Panc1 (cell line): ENCODE results near the gene ST3GAL2. TPM values are rescaled to one million over a fixed set of nuclear protein-coding genes. Genes with fewer than 3 reads are reported as not detected.

Experiments
- ATAC-seq: fragments of 200-7000 bp; cut with Tn5 transposase; 2 replicates; pipeline ENCODE4 v1.9.1; 2020; ENCODE audit warnings: mild to moderate bottlenecking, moderate library complexity
- BruUV-seq: library from RNA; stranded (reverse); fragments of 400-500 nt; replicated peaks from 2 replicates; lab custom pipeline; 2021; lab: Mats Ljungman, UMichigan
- CTCF ChIA-PET: fragments of 300-600 bp; sonication (Branson Sonifier 250); formaldehyde crosslinking; loops from one replicate; lab custom pipeline; 2022; ENCODE audit warnings: antibody characterized with exemption; lab: Charles Lee
- POLR2A ChIA-PET: fragments of 300-600 bp; sonication (Branson Sonifier 250); formaldehyde crosslinking; loops from one replicate; lab custom pipeline; 2022; ENCODE audit warnings: antibody characterized with exemption; lab: Charles Lee
- DNase-seq: peaks from one replicate; pipeline ENCODE4 v3.0.0-alpha.2; 2010; ENCODE audit warnings: low read depth, low spot score
- H3K27ac ChIP-seq: 2 replicates; pipeline ENCODE4 v1.5.1; 2011; ENCODE audit warnings: mild to moderate bottlenecking, low read length, inconsistent platforms
- H3K27me3 ChIP-seq: fragments of 200-500 bp; sonication (Bioruptor generic); 2 replicates; pipeline ENCODE4 v1.6.0; 2014; ENCODE audit warnings: low read length, inconsistent platforms; ENCODE audit not compliant: control insufficient read depth, insufficient read depth
- H3K36me3 ChIP-seq: fragments of 200-500 bp; sonication (Bioruptor generic); 2 replicates; pipeline ENCODE4 v1.5.1; 2014; ENCODE audit warnings: inconsistent platforms, mild to moderate bottlenecking, low read length, moderate library complexity; ENCODE audit not compliant: control insufficient read depth, insufficient read depth
- H3K4me1 ChIP-seq: 2 replicates; pipeline ENCODE4 v1.5.1; 2011; ENCODE audit warnings: inconsistent platforms, mild to moderate bottlenecking, low read length, moderate library complexity; ENCODE audit not compliant: control insufficient read depth, insufficient read depth
- H3K4me3 ChIP-seq, 2 experiments: 2 replicates each; pipeline ENCODE4 v1.5.1; 2011 to 2012; ENCODE audit warnings: low read depth in 2 of 2, low read length in 2 of 2, mild to moderate bottlenecking in 2 of 2, inconsistent platforms in 1 of 2, moderate library complexity in 1 of 2
- H3K9me3 ChIP-seq: fragments of 200-500 bp; sonication (Bioruptor generic); 2 replicates; pipeline ENCODE4 v1.5.1; 2014; ENCODE audit warnings: low read depth, mild to moderate bottlenecking, inconsistent platforms, low read length, moderate library complexity; ENCODE audit not compliant: control insufficient read depth, insufficient read depth
- CTCF ChIP-seq: fragments of 450-650 bp; IDR thresholded peaks from 2 replicates; pipeline ENCODE4 v1.5.1; 2017; ENCODE audit warnings: mild to moderate bottlenecking
- POLR2AphosphoS5 ChIP-seq: IDR thresholded peaks from 2 replicates; pipeline ENCODE4 v1.6.1; 2012; ENCODE audit warnings: mild to moderate bottlenecking, low read depth, low read length, moderate library complexity
- REST ChIP-seq, 2 experiments: IDR thresholded peaks; 2 replicates each; pipeline ENCODE4 v1.6.1; 2011 to 2012; ENCODE audit warnings: low read depth in 2 of 2, control low read depth in 1 of 2, low read length in 1 of 2, mild to moderate bottlenecking in 1 of 2, moderate library complexity in 1 of 2; ENCODE audit not compliant: insufficient read depth in 1 of 2
- SIN3A ChIP-seq: IDR thresholded peaks from 2 replicates; pipeline ENCODE4 v1.6.1; 2012; ENCODE audit warnings: low read depth, mild to moderate bottlenecking, low read length, moderate library complexity, borderline replicate concordance; ENCODE audit not compliant: insufficient read depth
- TCF7L2 ChIP-seq: IDR thresholded peaks from 2 replicates; pipeline ENCODE4 v1.6.1; 2011; ENCODE audit warnings: mild to moderate bottlenecking, low read depth, low read length, inconsistent platforms
- in situ Hi-C: cut with HindIII; loops from 2 replicates; pipeline ENCODE4 v1.10.0; 2016; ENCODE audit warnings: low sequenced_read_pairs, low pct_unique_long_range_greater_than_20kb
- intact Hi-C: fragments of 100-400 bp; cut with micrococcal nuclease; formaldehyde crosslinking; loops from one replicate; pipeline ENCODE4 v1.10.0; 2022; ENCODE audit not compliant: unreplicated experiment
- total RNA-seq: library from RNA; stranded (reverse); gene quantifications from one replicate; pipeline ENCODE4 v1.2.1, GENCODE V29; 2021; ENCODE audit not compliant: unreplicated experiment

Gene ST3GAL2
- total RNA-seq, 1 experiment from 2014 or later: 84.2 TPM

- POLR2A ChIA-PET: no interaction called here
- ATAC-seq (no peak), DNase-seq (no peak)
- no peak overlapping the region for H3K4me3 ChIP-seq
- TF ChIP-seq CTCF: no peak
- no peak for TF ChIP-seq REST (IDR thresholded peaks at IDR 0.05; ENCODE audit: insufficient read depth in 1 of 2, low read depth in 2 of 2, low read length in 1 of 2)
- TF ChIP-seq POLR2AphosphoS5: no peak
- no peak for TF ChIP-seq SIN3A
- no peak for TF ChIP-seq TCF7L2
- H3K27ac ChIP-seq: no peak overlapping the region
- in situ Hi-C loops: no loop called here
- intact Hi-C loops: no loop called here
- H3K9me3 ChIP-seq: no peaks in the 10 kb centered on the region
- H3K27me3 ChIP-seq: no peaks in the 10 kb centered on the region
- peaks cover 11% of the 10 kb centered on the region for H3K4me1 ChIP-seq
- no TSS peak for BruUV-seq
- CTCF ChIA-PET: no interaction called here
- H3K36me3 ChIP-seq: no peaks in the 10 kb centered on the region
These were observed 40.0 kb upstream of the ST3GAL2 start for GRCh38 chr16:70478912-70479341.

GRCh38 chr16:70478169-70478568, 39.3 kb upstream of the ST3GAL2 start:
- Histone ChIP-seq H3K27me3 (no peaks in the 10 kb centered on the region), H3K36me3 (no peaks in the 10 kb centered on the region), H3K9me3 (no peaks in the 10 kb centered on the region), H3K4me3 (no peak overlapping the region), H3K27ac (no peak overlapping the region), H3K4me1 (peaks cover 11% of the 10 kb centered on the region)
- DNase-seq (no peak), ATAC-seq (no peak)
- TF ChIP-seq CTCF: no peak
- no peak for TF ChIP-seq SIN3A
- TF ChIP-seq REST (IDR thresholded peaks at IDR 0.05; ENCODE audit: insufficient read depth in 1 of 2, low read depth in 2 of 2, low read length in 1 of 2): no peak
- TF ChIP-seq POLR2AphosphoS5: no peak
- no peak for TF ChIP-seq TCF7L2
- in situ Hi-C loops (no loop called here), intact Hi-C loops (no loop called here)
- no TSS peak for BruUV-seq
- ChIA-PET CTCF (no interaction called here), POLR2A (no interaction called here)
